NCI-H446 (cell line): Measurements from ENCODE around the gene RRAS.

Experiments
- DNase-seq, 2 experiments: peaks; one replicate each; lab custom pipeline; 2025; lab: John Stamatoyannopoulos, UW

Gene RRAS

DNA sequence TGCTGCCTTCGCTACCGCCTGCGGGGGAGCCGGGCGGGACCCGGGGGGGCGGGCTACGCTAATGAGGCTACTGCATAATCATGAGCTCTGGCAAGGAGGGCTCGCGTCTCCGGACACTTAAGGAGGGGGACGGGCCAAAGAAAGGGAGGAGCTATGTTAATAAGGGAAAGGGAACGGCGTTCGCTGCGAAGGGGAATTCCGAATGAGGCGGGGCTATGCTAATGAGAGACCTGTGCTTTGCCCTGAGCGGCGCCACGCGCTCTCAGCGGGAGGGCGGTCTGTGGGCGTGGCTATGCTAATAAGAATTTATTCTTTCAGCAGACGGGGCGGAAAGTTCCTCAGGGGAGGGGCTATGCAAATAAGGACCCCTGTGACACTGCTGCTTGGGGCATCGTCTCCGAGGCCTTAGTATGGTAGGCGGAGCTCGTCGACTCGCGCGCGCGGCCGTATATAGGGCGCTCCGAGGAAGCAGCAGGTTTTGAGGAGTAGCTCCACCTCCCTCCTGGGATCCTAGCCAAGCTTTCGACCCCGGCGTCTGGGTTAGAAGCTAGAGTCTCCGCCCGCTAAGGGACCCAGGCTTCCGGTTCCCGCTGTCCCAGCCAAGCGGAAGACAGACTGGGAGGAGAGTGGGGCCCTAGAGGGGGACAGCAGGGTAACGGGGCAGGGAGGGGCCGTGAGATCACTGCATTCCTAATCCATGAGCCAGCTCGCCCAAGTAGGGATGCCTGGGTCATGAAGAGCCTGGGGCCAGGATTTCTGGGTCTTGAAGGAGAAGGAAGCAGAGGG lies at the start of gene RRAS:
RRAS (minus strand) TSS at position 31 of the 786 bp plus-strand sequence. CDS start 45 bp downstream, outside the sequence.
- peak; percentile 99 to 100 for DNase-seq

DNA sequence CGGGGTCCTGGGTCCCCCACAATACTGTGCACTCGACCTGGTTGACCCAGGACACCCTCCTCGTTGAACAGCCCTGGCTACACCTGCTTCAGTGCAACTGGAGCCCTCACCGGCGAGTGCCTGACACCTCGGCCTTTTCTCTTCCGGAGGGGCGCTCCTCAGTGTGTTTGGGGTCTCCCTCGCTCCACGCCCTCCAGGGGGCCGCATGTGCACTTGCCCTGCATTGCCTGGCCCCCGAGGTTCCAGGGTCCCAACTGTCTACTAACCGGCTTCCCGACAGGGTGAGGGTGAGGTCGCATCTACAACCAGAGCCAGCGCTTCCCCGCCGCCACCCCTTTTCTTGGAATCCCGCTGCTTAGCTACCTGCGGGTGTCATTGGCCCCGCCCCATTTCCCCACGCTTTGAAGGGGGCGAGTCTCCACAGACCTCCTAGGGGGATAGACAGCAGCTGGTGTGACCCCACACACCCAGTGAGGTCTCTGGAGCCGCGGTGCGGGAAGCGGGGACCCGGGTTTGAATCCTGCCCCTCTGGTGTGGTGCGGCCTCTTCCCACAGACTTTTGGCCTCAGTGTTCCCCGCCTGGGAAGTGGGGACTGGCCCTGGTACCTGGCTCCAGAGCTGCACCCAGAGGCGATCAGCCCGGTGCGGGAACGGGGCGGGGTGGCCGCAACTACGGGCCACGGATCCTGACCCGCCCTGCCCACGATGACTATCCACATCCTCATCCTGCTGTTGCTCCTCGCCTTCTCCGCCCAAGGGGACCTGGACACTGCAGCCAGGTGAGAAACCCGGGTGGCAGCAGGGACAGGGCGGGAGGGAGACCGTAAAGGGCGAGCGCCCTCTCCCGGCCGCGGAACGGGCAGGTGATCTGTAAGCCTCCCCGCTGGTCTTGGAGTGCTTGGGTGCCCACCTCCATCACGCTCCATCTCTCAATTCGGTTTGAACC lies 49.5 kb upstream of the RRAS start, which contains the start of gene ADM5:
ADM5 (plus strand) TSS at position 462 of the 946 bp plus-strand sequence; CDS start at position 706, 244 bp downstream.
- peak in 1 of 2 experiments; percentile 51 for DNase-seq

DNA sequence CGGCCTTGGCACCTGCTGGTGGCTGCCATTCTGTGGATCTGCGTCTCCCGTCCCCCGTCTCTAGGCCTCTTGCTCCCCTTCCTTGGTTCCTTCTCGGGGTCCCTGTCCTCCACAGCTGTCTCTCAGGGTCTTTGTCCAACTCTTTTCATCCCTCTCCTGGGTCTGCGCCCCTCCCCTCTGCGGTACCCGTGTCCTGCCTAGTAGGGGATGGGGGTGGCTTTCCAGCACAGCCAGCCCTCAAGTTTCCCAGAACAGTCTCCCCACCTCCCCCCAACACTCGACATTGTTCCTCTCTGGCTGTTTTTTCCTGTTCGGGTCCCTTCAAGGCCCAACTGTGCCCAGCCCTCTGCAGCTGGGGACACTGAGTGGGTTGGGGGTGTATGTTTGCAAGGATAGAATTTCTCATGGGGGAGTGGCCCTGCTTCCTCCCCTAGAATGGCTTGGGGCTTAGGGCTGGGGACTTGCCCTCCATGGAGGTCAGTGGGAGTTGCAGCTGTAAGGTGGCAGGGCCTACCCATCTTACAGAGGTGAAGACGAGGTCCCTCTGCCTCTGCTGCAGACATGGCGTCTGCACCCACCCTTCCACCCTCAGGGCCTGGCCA lies 48.7 kb upstream of the RRAS start:
- DNase-seq, result no peak

GRCh38 chr19:49687566-49688316 lies 47.8 kb upstream of the RRAS start:
- DNase-seq, result no peak

GRCh38 chr19:49687150-49687549 lies 47.2 kb upstream of the RRAS start:
- no peak for DNase-seq

DNA sequence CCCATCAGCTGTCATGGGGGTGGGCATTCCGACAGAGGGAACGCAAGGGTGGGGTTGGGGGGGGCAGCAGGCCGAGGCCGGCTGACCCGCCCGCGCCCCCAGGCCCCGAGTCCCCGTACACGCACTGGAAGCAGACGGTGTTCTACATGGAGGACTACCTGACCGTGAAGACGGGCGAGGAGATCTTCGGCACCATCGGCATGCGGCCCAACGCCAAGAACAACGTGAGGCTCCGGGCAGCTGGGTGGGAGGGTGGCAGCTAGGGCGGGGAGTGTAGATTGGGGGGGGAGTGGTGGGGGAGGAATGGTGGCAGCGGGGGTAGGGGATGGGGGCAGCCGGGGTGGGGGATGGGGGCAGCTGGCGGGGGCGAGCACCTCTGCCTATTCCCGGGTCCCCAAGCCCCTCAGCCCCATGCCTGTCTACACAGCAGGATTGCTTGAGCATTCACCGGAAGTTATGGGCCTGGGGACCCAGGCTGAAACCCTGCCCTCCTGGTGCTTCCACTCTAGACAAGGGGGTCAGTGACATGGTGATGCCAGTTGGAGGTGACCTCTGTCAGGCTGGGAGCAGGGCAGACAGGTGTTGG lies 46.7 kb upstream of the RRAS start:
- no peak for DNase-seq

GRCh38 chr19:49685845-49686332 lies 45.9 kb upstream of the RRAS start:
- no peak for DNase-seq

GRCh38 chr19:49684983-49685553 lies 45.1 kb upstream of the RRAS start:
- no peak for DNase-seq

- DNase-seq, result no peak
These were observed 44.5 kb upstream of the RRAS start for GRCh38 chr19:49684251-49684982.

DNA sequence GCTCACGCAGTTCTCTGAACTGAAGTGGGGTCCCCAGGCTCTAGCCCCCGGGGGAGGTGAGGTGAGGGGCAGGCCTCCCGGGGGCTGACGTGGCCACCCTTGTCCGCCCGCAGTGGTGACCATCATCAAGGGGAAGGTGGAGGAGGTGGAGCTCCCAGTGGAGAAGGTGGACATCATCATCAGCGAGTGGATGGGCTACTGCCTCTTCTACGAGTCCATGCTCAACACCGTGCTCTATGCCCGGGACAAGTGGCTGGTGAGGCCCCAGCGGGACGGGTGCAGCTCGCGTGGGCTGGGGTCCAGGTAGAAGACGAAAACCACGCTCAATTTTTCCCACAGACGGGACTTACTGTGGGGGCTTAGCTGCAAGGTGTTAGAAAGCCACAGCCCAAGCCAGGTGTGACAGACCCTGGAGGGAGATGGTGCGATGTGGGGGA lies 43.9 kb upstream of the RRAS start:
- DNase-seq, result no peak

GRCh38 chr19:49682274-49682673 lies 42.3 kb upstream of the RRAS start:
- DNase-seq, result no peak

DNA sequence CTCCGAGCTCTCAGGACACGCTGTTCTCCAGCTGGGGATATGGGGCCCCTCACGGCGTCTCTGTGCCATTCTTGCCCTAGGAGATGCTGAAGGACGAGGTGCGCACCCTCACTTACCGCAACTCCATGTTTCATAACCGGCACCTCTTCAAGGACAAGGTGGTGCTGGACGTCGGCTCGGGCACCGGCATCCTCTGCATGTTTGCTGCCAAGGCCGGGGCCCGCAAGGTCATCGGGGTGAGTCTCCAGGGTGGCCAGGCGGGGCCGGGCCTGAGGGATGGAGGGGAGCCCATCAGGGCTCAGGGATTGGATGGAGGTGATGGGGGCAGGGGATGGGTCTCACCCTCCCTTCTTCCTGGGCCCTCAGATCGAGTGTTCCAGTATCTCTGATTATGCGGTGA lies 41.9 kb upstream of the RRAS start:
- DNase-seq, result no peak

DNA sequence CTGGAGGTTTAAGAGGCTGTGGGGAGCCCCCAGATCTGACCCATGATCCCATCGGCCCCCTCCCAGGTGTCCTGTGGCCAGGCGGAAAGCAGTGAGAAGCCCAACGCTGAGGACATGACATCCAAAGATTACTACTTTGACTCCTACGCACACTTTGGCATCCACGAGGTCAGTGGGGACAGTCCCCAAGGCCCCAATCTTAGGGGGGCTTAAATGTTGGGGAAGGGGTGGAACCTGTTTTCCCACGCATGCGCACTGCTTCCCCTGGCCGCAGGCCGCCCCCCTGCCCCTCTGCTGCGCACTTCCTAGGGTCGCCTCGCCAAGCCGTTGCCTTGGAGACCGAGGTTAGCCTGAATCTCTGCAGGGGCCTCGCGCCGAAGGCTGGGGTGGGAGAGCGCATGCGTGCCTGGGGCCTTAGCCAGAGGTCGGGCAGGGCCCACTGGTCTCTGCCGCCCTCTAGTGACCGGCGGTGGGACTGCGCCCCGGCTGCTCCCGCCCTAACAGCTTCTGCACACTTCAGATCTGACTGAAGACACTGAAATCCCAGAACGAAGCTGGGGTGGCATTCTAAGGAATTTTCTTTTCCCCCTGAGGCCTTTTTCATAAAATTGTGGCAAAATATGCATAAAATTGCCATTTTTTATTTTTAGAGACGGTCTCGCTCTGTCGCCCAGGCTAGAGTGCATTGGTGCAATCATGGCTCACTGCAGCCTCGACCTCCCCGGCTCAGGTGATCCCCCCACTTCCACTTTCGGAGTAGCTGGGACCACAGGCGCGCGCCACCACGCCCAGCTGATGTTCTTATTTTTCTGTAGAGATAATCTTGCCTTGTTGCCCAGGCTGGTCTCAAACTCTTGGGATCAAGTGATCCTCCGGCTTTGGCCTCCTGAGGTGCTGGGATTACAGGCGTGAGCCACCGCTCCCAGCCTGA lies 40.7 kb upstream of the RRAS start:
- peak; percentile 82 to 94 for DNase-seq

- no peak for DNase-seq
These were observed 39.9 kb upstream of the RRAS start for GRCh38 chr19:49679771-49680413.

DNA sequence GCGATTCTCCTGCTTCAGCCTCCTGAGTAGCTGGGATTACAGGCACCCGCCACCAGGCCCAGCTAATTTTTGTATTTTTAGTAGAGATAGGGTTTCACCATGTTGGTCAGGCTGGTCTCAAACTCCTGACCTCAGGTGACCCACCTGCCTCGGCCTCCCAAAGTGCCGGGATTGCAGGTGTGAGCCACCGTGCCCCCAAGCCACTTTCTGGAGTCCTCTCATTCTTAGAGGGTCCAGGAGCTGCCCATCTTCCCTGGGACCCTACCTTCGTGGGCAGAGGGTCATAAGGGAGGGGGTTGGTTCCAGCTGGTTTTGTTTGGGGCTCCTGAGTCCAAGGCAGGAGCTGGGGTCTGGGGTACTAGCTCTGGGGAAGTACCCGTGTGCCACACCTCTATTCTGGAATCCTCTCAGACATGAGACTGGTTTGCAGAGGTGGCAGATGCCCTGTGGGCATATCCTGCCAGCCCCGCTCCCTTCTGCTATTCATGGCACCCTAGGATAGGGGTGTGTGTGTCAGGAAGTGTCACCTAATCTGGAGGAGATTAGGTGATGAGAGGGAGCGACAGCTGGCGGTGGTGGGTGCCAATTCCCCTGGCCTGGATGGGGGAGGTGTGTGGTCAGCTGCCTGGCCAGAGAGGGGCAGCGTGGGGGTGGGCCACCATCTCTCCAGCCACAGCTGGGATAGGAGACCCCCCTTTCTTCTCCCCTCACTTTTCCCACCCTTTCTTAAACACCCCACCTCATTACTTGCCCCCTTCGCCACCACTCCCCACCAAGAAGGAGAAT lies 39.2 kb upstream of the RRAS start:
- no peak for DNase-seq

DNA sequence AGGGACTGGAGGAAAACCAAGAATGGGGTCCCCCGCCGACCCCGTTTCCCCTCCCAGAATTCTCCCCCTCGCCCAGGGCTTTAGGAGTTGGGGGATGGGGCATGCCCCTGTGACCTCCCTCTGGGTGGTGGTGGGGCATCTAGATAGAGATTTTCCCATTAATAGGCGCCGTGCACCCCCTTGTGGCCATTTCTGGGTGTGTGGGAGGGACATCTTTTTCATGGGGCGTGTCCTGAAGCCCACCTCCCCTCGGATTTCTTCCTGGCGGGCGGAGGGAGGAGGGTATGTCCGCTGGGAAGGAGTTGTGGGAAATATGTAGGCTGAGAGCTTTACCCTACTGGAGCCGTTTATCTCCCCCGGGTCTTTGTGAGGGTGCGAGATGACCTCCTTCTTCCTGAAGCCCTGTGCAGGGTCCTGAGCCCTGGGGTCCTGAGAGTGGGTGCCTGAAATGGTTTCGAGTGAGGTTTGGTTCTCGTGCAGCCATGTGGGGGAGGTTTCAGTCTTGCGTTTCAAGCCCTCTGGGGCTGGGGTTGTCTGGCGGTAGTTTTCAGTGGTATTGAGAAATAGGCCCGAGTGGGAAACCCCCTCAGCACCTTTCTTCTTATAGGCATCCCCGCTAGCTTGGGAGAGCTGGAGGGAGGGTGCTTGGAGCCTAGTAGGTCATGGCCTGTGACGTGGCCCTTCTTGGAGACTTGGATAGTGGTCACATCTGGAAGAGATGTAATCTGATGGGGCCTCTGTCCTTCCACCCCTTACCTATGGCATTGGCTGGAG lies 38.1 kb upstream of the RRAS start:
- peak; percentile 78 to 86 for DNase-seq
